GM18498 (cell line): Measurements from ENCODE around the gene TPST1.
"Not testable (repeated sequence)": the region's sequence is repeated elsewhere in the genome, so short reads cannot be mapped to it uniquely, and the experiment has no call there.

ENCODE experiments used
- ATAC-seq: cut with Tn5 transposase; IDR thresholded peaks from one replicate; pipeline ENCODE4 v1.9.1; 2021; ENCODE audit warnings: mild to moderate bottlenecking, moderate library complexity; ENCODE audit not compliant: unreplicated experiment

The TPST1 gene

GRCh38 chr7:66374141-66374840 is 169.2 kb downstream of the TPST1 start:
- not testable (repeated sequence) for ATAC-seq

DNA sequence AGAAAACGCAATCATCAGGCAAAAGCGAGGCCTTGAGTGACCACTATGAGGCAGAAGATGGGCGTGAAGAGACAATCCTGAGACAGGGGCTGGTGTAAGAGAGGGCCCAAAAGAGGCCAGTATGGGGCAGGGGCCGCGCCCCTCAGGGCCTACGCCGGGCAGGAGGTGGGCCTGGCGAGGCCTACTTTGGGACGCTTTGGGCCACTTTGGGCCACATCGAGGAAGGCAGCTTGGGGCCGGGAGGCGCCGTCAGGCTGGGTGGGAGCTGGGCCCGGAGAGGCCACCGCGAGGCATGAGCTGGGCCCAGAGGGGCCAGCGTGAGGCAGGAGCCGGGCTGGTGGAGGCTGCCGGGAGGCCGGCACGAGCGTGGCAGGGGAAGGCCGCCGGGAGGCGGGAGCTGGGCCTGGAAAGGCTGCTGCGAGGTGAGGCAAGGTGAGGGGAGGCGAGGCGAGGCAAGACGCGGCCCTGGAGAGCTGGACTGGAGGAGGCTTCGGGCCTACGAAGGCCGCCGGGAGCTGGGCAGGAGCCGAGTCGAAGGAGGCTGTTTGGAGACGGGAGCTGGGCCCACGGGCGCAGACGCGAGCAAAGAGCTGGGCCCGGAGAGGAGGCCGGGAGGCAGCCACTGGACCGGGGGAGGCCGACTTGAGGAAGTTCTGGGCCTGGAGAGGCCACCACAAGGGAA is 171.3 kb downstream of the TPST1 start:
- ATAC-seq = no peak

- no peak for ATAC-seq
Observed at GRCh38 chr7:66377045-66377444, 171.9 kb downstream of the TPST1 start.

DNA sequence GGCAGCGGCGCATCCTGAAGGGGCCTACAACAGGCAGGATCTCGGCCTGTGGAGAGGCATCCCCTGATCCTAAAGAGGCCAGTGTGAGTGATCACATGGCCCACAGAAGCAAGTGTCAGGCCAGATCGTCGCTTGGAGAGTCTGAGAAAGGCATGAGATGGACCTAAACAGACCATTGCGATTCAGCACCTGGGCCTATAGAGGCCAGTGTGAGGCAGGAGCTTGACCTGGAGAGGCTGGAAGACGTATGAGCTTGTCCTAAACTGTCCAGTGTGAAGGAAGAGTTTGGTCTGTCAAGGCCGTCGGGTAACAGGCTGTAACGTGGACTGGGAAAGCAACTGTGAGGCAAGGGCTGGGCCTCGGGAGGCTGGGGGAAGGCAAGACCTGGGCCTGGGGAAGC is 172.6 kb downstream of the TPST1 start:
- ATAC-seq = no peak

GRCh38 chr7:66379542-66380160 is 174.5 kb downstream of the TPST1 start:
- no peak for ATAC-seq

- ATAC-seq = no peak
Observed at GRCh38 chr7:66380272-66380888, 175.2 kb downstream of the TPST1 start.

DNA sequence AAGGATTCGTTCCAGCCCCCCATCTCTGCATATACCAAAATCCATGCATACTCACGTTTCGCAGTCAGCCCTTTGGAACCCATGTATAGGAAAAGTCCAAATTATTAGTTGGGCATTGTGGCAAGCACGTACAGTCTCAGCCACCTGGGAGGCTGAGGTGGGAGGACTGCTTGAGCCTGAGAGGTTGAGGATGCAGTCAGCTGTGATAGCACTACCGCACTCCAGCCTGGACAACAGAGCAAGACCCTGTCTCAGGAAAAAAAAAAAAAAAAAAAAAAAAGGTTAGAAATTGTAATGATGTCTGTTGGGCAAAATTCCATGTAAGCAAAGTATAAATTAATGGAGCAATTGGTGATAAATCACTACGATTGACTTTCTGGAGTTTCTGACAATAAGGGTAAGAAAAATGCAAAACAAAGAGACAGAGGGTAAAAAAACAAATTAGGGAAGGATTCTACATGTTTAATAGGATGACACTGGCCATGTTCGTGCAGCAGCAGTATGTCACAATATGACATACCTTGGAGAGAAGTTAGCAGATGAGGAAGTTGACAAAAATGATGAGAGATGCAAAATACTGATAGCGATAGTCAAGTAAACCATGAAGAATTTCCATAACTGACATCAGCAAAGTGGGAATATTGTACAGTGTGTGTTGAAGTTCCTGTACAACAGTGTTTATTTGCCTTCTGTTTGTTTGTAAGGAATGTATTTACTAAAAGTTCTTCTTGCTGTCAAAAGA is 177.2 kb downstream of the TPST1 start:
- ATAC-seq = not testable (repeated sequence)

GRCh38 chr7:66385191-66385905 is 180.2 kb downstream of the TPST1 start:
- ATAC-seq = not testable (repeated sequence)

GRCh38 chr7:66395128-66395571 is 190.0 kb downstream of the TPST1 start:
- ATAC-seq = not testable (repeated sequence)

DNA sequence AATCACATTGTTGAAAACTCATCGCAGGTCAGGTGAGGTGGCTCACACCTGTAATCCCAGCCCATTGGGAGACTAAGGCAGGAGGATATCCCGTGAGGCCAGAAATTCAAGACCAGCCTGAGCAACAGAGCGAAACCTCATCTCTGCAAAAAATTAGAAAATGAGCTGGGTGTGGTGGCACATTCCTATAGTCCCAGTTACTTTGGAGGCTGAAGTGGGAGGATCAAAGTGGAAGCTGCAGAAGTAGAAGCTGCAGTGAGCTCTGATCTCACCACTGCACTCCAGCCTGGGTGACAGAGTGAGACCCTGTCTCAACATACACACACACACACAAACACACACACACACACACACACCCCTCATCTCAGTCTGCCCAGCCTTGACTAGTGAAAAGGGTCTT is 190.9 kb downstream of the TPST1 start:
- ATAC-seq = not testable (repeated sequence)

DNA sequence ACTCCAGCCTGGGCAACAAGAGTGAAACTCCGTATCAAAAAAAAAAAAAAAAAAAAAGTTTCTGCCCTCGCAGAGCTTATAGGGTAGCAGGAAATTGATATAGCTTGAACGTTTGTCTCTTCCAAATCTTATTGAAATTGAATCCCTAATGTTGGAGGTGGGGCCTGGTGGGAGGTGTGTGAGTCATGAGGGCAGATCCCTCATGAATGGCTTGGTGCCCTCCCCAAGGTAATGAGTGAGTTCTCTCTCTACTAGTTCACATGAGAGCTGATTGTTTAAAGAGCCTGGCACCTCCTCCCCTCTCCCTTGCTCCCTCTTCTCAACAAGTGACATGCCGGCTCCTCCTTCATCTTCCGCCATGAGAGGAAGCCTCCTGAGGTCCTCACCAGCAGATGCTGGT is 193.7 kb downstream of the TPST1 start:
- ATAC-seq = not testable (repeated sequence)

DNA sequence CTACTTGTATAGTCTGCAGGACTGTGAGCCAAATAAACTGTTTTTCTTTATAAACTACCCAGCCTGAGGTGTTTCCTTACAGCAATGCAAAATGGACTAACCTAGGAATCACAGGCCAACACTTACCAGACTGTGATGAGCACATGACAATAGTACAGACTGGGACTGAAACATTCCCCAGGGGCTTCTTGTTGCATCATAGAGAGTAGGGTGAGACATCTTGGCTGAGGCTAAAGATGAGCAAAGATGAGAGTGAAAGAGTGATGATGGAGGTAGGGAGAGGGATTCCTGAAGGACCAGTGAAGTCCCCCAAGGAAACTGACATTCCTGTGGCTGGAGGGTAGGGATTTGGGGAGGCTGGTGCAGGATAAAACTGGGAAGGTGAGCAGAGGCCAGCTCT is 194.4 kb downstream of the TPST1 start:
- ATAC-seq = no peak

- no peak for ATAC-seq
Observed at GRCh38 chr7:66400400-66400799, 195.3 kb downstream of the TPST1 start.

DNA sequence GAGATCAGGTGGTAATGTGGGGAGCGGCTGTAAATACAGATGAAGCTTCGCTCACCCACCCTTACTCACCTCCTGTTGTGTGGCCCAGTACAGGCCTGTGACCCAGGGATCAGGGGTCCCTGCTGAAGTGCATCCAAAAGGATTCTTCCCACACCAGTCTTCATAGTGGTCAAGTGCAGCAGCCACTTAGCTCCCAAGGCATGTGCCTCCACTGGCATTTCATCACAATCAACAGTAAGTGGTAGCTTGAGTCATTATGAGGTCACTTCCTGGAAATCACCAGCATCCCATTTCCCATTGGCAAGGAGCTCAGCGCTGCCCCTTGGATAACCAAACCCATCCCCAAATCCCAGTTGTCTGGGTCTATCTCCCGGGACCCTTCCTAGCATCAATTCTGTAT is 196.0 kb downstream of the TPST1 start:
- ATAC-seq = not testable (repeated sequence)

DNA sequence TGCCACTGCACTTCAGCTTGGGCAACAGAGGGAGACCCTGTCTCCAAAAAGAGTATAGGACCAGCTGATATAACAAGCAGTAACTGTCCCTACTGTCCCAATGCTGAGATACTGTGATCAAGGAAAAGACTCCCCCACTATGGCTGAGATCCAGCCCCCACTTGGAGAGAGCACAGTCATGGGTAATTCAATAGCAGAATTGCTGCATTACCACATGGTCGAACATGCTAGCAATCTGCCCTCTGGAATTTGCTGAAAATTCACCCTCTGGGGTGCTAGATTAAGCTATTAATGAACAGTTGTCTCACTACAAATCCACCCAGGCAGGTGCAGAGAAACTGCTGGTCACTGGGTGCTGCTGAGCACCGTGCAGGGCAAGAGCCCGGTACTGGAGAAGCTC is 196.8 kb downstream of the TPST1 start:
- ATAC-seq = not testable (repeated sequence)

DNA sequence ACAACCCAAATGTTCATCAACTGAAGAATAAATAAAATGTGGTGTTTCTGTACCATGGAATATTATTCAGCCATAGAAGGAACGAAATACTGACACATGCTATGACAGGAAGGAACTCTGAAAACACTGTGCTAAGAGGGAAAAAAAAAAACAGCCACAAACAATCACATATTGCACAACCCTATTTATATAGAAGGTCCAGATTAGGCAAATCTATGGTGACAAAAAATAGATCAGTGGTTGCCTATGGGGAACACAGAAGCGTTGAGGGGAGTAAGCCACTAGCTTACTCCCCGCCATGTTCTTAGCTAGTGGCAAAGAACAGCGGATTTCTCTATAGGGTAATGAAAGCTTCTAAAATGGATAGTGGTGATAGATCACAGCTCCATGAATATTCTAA is 198.4 kb downstream of the TPST1 start:
- ATAC-seq = no peak

GRCh38 chr7:66409493-66409892 is 204.4 kb downstream of the TPST1 start:
- ATAC-seq = no peak
